Breast epithelium (tissue), 4 donors: ENCODE measurements around the gene RIMS1. TPM values are rescaled to one million over a fixed set of nuclear protein-coding genes. Genes with fewer than 3 reads are reported as not detected.

ENCODE experiments used
- DNase-seq, 2 donors: peaks; one replicate each; pipeline ENCODE4 v3.0.0-alpha.2; 2019; ENCODE audit warnings: low spot score in 2 of 2
- H3K27ac ChIP-seq, 2 donors: fragments of 200-600 bp; sonication (generic) in 1 of 2; one replicate each; pipeline ENCODE4 v1.5.1; 2016 to 2019; ENCODE audit warnings: mild to moderate bottlenecking in 1 of 2
- H3K27me3 ChIP-seq, 2 donors: fragments of 200-600 bp; sonication (generic) in 1 of 2; one replicate each; pipeline versions ENCODE4 v1.5.1 to v1.6.0; 2017 to 2019; ENCODE audit warnings: control low read depth in 1 of 2, mild to moderate bottlenecking in 1 of 2
- H3K36me3 ChIP-seq: fragments of 200-600 bp; one replicate; pipeline ENCODE4 v1.5.1; 2019
- H3K4me1 ChIP-seq, 2 donors: fragments of 200-600 bp; sonication (generic); one replicate each; pipeline ENCODE4 v1.5.1; 2016 to 2019; ENCODE audit warnings: control low read depth in 1 of 2
- H3K4me3 ChIP-seq, 3 donors: fragments of 200-600 bp; sonication (generic); 1 replicate in 2 of 3; 2 replicates in 1 of 3; pipeline ENCODE4 v1.5.1; 2016 to 2019; ENCODE audit warnings: mild to moderate bottlenecking in 3 of 3, moderate library complexity in 2 of 3
- H3K9me3 ChIP-seq, 2 donors: fragments of 200-600 bp; sonication (generic) in 1 of 2; one replicate each; pipeline ENCODE4 v1.5.1; 2016 to 2019; ENCODE audit warnings: control low read depth in 1 of 2
- CTCF ChIP-seq, 3 donors: fragments of 450-650 bp; IDR thresholded peaks; one replicate each; pipeline ENCODE4 v1.5.1; 2016 to 2017; ENCODE audit warnings: antibody characterized with exemption in 3 of 3, mild to moderate bottlenecking in 3 of 3, moderate library complexity in 3 of 3
- POLR2A ChIP-seq: fragments of 450-650 bp; IDR thresholded peaks from one replicate; pipeline ENCODE4 v1.6.1; 2016; ENCODE audit warnings: antibody characterized with exemption, mild to moderate bottlenecking, moderate library complexity
- POLR2AphosphoS5 ChIP-seq, 3 donors: sonication (generic); formaldehyde crosslinking; IDR thresholded peaks; one replicate each; pipeline ENCODE4 v1.6.1; 2017; ENCODE audit warnings: antibody characterized with exemption in 3 of 3
- intact Hi-C: fragments of 100-400 bp; cut with DNase I; formaldehyde crosslinking; loops from one replicate; pipeline ENCODE4 v1.15.1; 2023; ENCODE audit warnings: low total_unique reads
- total RNA-seq, 3 donors: library from RNA; depleted of rRNA; stranded (reverse); fragments of >200 nt; gene quantifications; one replicate each; pipeline ENCODE4 v1.1.0, GENCODE V29; 2016

The RIMS1 gene
- total RNA-seq, 3 donors from 2014 or later = 1.3 to 4.0 (median 2.6) TPM

DNA sequence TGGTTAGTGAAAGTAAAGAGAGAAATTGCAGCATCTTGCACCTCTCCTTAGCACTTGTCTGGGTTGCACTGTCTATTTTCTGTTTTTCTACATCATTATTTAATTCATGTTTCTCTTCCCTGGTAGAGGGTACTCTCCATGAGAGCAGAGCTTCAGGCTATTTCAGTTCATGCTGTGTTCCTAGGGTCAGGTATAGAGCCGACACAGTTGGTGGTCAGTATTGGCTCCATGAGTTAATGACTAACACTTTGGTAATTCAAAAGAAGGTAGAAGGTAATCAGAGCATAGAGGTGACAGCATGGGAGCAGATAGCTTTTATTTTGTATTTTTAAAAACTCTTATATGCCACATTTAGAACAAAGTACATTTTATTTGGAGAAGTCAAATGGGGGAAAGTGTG, 42.7 kb downstream of the RIMS1 start:
- TF ChIP-seq POLR2A (no peak), POLR2AphosphoS5 (IDR thresholded peaks at IDR 0.05) (no peak), CTCF (IDR thresholded peaks at IDR 0.05) (no peak)
- no peak for DNase-seq
- intact Hi-C loops = no loop called here
- Histone ChIP-seq H3K27ac (no peak overlapping the region), H3K36me3 (no peaks in the 10 kb centered on the region), H3K9me3 (no peaks in the 10 kb centered on the region), H3K4me3 (no peak overlapping the region), H3K4me1 (no peaks in the 10 kb centered on the region), H3K27me3 (no peaks in the 10 kb centered on the region)

GRCh38 chr6:71933881-71934280, 47.5 kb downstream of the RIMS1 start:
- no peaks in the 10 kb centered on the region for H3K36me3 ChIP-seq
- no peak for DNase-seq
- TF ChIP-seq POLR2AphosphoS5 (IDR thresholded peaks at IDR 0.05) (no peak), CTCF (IDR thresholded peaks at IDR 0.05) (no peak), POLR2A (no peak)
- no peaks in the 10 kb centered on the region for H3K4me1 ChIP-seq
- no peak overlapping the region for H3K4me3 ChIP-seq
- H3K27me3 ChIP-seq = no peaks in the 10 kb centered on the region
- intact Hi-C loops = no loop called here
- no peaks in the 10 kb centered on the region for H3K9me3 ChIP-seq
- no peak overlapping the region for H3K27ac ChIP-seq

GRCh38 chr6:71965404-71965803, 79.1 kb downstream of the RIMS1 start:
- Histone ChIP-seq H3K36me3 (no peaks in the 10 kb centered on the region), H3K27me3 (no peaks in the 10 kb centered on the region), H3K4me3 (no peak overlapping the region), H3K9me3 (no peaks in the 10 kb centered on the region), H3K27ac (no peak overlapping the region), H3K4me1 (no peaks in the 10 kb centered on the region)
- DNase-seq = no peak
- intact Hi-C loops = no loop called here
- no peak for TF ChIP-seq POLR2A

- H3K27me3 ChIP-seq = no peaks in the 10 kb centered on the region
- no peak overlapping the region for H3K4me3 ChIP-seq
- no peaks in the 10 kb centered on the region for H3K36me3 ChIP-seq
- TF ChIP-seq POLR2AphosphoS5 (IDR thresholded peaks at IDR 0.05) = no peak
- TF ChIP-seq POLR2A = no peak
- no peak for TF ChIP-seq CTCF (IDR thresholded peaks at IDR 0.05)
- intact Hi-C loops = no loop called here
- H3K27ac ChIP-seq = no peak overlapping the region
- DNase-seq = no peak
- no peaks in the 10 kb centered on the region for H3K4me1 ChIP-seq
- no peaks in the 10 kb centered on the region for H3K9me3 ChIP-seq
Measured at GRCh38 chr6:71967436-71967835, 81.1 kb downstream of the RIMS1 start.

GRCh38 chr6:71977884-71978283, 91.5 kb downstream of the RIMS1 start:
- intact Hi-C loops = no loop called here
- no peaks in the 10 kb centered on the region for H3K9me3 ChIP-seq
- no peak for DNase-seq
- no peaks in the 10 kb centered on the region for H3K27me3 ChIP-seq
- no peak overlapping the region for H3K27ac ChIP-seq
- H3K4me1 ChIP-seq = no peaks in the 10 kb centered on the region
- TF ChIP-seq POLR2A (no peak), CTCF (IDR thresholded peaks at IDR 0.05) (no peak), POLR2AphosphoS5 (IDR thresholded peaks at IDR 0.05) (no peak)
- no peaks in the 10 kb centered on the region for H3K36me3 ChIP-seq
- H3K4me3 ChIP-seq = no peak overlapping the region

DNA sequence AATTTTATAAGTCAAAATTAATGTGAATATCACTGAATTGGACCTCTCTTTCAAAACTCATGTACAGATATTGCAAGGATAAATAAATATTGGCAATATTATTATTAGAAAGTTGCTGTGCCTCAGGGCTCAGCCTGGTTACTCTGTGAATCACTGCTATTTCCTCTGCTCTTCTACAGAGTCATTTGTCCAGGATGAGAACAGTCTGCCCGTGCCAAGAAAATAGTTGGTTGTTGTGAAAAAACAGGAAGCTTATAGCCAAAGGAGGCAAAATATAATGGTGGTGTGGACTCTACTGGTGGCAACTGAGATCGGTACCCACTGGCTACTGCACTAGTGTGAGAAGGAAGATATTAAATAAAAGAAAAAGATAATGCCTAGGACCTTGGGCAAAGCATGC, 93.6 kb downstream of the RIMS1 start:
- Histone ChIP-seq H3K9me3 (no peaks in the 10 kb centered on the region), H3K27ac (no peak overlapping the region), H3K4me1 (no peaks in the 10 kb centered on the region), H3K4me3 (no peak overlapping the region), H3K36me3 (no peaks in the 10 kb centered on the region), H3K27me3 (no peaks in the 10 kb centered on the region)
- no peak for DNase-seq
- intact Hi-C loops = no loop called here
- TF ChIP-seq CTCF (IDR thresholded peaks at IDR 0.05) (no peak), POLR2A (no peak), POLR2AphosphoS5 (IDR thresholded peaks at IDR 0.05) (no peak)
